Measurements from ENCODE around the gene HAPLN3. TPM values are rescaled to one million over a fixed set of nuclear protein-coding genes. Genes with fewer than 3 reads are reported as not detected.

HAPLN3 gene
- total and polyA plus RNA-seq, 4 donors = 0.21 to 0.51 (median 0.34) TPM

- no peaks in the 10 kb centered on the region for H3K9me3 ChIP-seq (ENCODE audit: control insufficient read depth in 4 of 4, low read length in 3 of 4)
- no peaks in the 10 kb centered on the region for H3K4me1 ChIP-seq (ENCODE audit: control insufficient read depth in 4 of 4, insufficient read depth in 4 of 4, low read length in 3 of 4)
- H3K27me3 ChIP-seq (ENCODE audit: control insufficient read depth in 4 of 4, insufficient read depth in 4 of 4, low read length in 3 of 4) = peaks cover 0 to 2% (median 0%) of the 10 kb centered on the region in 4 donors
- H3K9ac ChIP-seq (ENCODE audit: low read depth in 1 of 2, low read length in 2 of 2) = no peak overlapping the region
- no peak overlapping the region for H3K27ac ChIP-seq (ENCODE audit: low read depth in 1 of 2, low read length in 2 of 2)
- DNase-seq (ENCODE audit: low spot score) = no peak
- TF ChIP-seq FOXA2 (IDR thresholded peaks at IDR 0.05) = no peak
- TF ChIP-seq HNF4G (IDR thresholded peaks at IDR 0.05) = no peak
- no peak for TF ChIP-seq CTCF (IDR thresholded peaks at IDR 0.05; ENCODE audit: low read depth, low read length, missing input control)
- no peak for TF ChIP-seq NR2F2 (IDR thresholded peaks at IDR 0.05)
- no peak for TF ChIP-seq MAX (IDR thresholded peaks at IDR 0.05)
- TF ChIP-seq REST (IDR thresholded peaks at IDR 0.05) = no peak
- no peak for TF ChIP-seq RAD21 (IDR thresholded peaks at IDR 0.05)
- TF ChIP-seq ZBTB33 (IDR thresholded peaks at IDR 0.05) = no peak
- no peak for TF ChIP-seq SP1 (IDR thresholded peaks at IDR 0.05)
- no peak for TF ChIP-seq TAF1 (conservative IDR thresholded peaks at IDR 0.05)
- TF ChIP-seq FOXA1 (IDR thresholded peaks at IDR 0.05) = no peak
- no peak for TF ChIP-seq EGR1 (IDR thresholded peaks at IDR 0.05; ENCODE audit: low read depth in 2 of 2)
- no peak for TF ChIP-seq HNF4A (conservative IDR thresholded peaks at IDR 0.05)
- no peak for TF ChIP-seq JUND (IDR thresholded peaks at IDR 0.05)
- TF ChIP-seq RXRA (IDR thresholded peaks at IDR 0.05) = no peak
- TF ChIP-seq YY1 (IDR thresholded peaks at IDR 0.05) = no peak
- no peak for TF ChIP-seq ATF3 (IDR thresholded peaks at IDR 0.05)
- TF ChIP-seq GABPA (IDR thresholded peaks at IDR 0.05 in 1 of 2, conservative IDR thresholded peaks at IDR 0.05 in 1 of 2) = no peak
- H3K4me3 ChIP-seq (ENCODE audit: low read depth in 1 of 3, low read length in 3 of 3) = no peak overlapping the region
- WGBS = 56% methylated on average over 4 of the region's 4 CpGs
- H3K36me3 ChIP-seq (ENCODE audit: control insufficient read depth in 4 of 4, insufficient read depth in 3 of 4, low read depth in 1 of 4, low read length in 3 of 4) = no peaks in the 10 kb centered on the region
Measured at GRCh38 chr15:88932271-88932874, 37.0 kb upstream of the HAPLN3 start.

Data from liver (tissue), 9 donors.